Adrenal gland (tissue), 12 donors: ENCODE data around the gene DIPK2A. TPM values are rescaled to one million over a fixed set of nuclear protein-coding genes. Genes with fewer than 3 reads are reported as not detected.

Source experiments
- DNase-seq, 7 donors: peaks; one replicate each; pipeline ENCODE4 v3.0.0-alpha.2; 2019 to 2020
- H3K27ac ChIP-seq, 5 donors: fragments of 200-600 bp; sonication (generic) in 4 of 5; 1 replicate in 3 of 5; 2 replicates in 2 of 5; pipeline versions ENCODE4 v1.5.1 to v1.8.0; 2016 to 2020; ENCODE audit warnings: mild to moderate bottlenecking in 1 of 5
- H3K27me3 ChIP-seq: fragments of 200-600 bp; 2 replicates; pipeline ENCODE4 v1.8.0; 2021
- H3K36me3 ChIP-seq, 2 donors: fragments of 200-600 bp; replicated peaks in 1 of 2; 1 replicate in 1 of 2; 2 replicates in 1 of 2; pipeline versions ENCODE4 v1.5.1 to v1.8.0; 2018 to 2022
- H3K4me1 ChIP-seq, 2 donors: fragments of 200-600 bp; replicated peaks in 1 of 2; 1 replicate in 1 of 2; 2 replicates in 1 of 2; pipeline versions ENCODE4 v1.5.1 to v1.8.0; 2018 to 2021
- H3K4me3 ChIP-seq, 4 donors: fragments of 200-600 bp; sonication (generic) in 3 of 4; one replicate each; pipeline ENCODE4 v1.5.1; 2016 to 2018
- H3K9me3 ChIP-seq, 3 donors: fragments of 200-600 bp; sonication (generic) in 1 of 3; replicated peaks in 1 of 3; 1 replicate in 2 of 3; 2 replicates in 1 of 3; pipeline versions ENCODE4 v1.5.1 to v1.8.0; 2016 to 2021
- POLR2A ChIP-seq, 2 donors: fragments of 450-650 bp; IDR thresholded peaks; one replicate each; pipeline ENCODE4 v1.6.1; 2017; ENCODE audit warnings: antibody characterized with exemption in 2 of 2, mild to moderate bottlenecking in 2 of 2, moderate library complexity in 1 of 2
- WGBS, 4 donors: extraction: QIAGEN DNeasy Blood & Tissue Kit in 2 of 4; methylation state at CpG; one replicate each; pipeline versions ENCODE4 v1.1.5 to v1.1.7; 2013 to 2017; 5-methylcytosine and 5-hydroxymethylcytosine counted together
- intact Hi-C, 2 donors: fragments of 100-400 bp; cut with DNase I; formaldehyde crosslinking; loops; one replicate each; pipeline versions ENCODE4 v1.14.1 to v1.15.0; 2022 to 2023
- polyA plus RNA-seq, 3 donors: library from polyadenylated mRNA; stranded (reverse); fragments of 200-250 nt in 2 of 3; fragments of 350-450 nt in 1 of 3; fragmentation: Illumina TruSeq in 1 of 3; extraction: RNeasy Lipid Tissue Mini Kit (QIAGEN cat#74804) in 1 of 3; gene quantifications; one replicate each; pipeline ENCODE4 v1.2.3, GENCODE V29; 2013 to 2014
- total RNA-seq, 9 donors: library from RNA; depleted of rRNA in 4 of 9; stranded (reverse); fragments of >200 nt in 4 of 9; fragments of 120-200 nt in 1 of 9; fragmentation: NEBNext Ultra II Directional in 1 of 9; extraction: Animal tissue kit (Norgen Biotek cat#: 25700) in 1 of 9; gene quantifications; one replicate each; pipeline versions ENCODE4 v1.1.0 to v1.2.4, GENCODE V29; 2013 to 2023
- TF ChIP-seq, protein P1 (sequence below), 6 experiments: fragments of 450-650 bp in 4 of 6; fragments of 200-600 bp in 2 of 6; sonication (generic) in 1 of 6; IDR thresholded peaks; 1 replicate in 5 of 6; 2 replicates in 1 of 6; pipeline versions ENCODE4 v1.5.1 to v1.8.0; 2016 to 2021; ENCODE audit warnings: antibody characterized with exemption in 6 of 6, mild to moderate bottlenecking in 2 of 6, moderate library complexity in 1 of 6
- donor health status: healthy with polysubstance abuse.
- donor health status: Bipolar disorder and iron deficiency.
- donor health status: DM: yes; HTN: yes; CAD: no.
- donor health status: DM: no; HTN: no; CAD: no.
- donor health status: DM: no; HTN: no; CAD: no.
- donor health status: DM: yes; HTN: yes; CAD: no.

Gene DIPK2A
- total and polyA plus RNA-seq, 12 donors: 2.5 to 43.7 (median 19.3) TPM

DNA sequence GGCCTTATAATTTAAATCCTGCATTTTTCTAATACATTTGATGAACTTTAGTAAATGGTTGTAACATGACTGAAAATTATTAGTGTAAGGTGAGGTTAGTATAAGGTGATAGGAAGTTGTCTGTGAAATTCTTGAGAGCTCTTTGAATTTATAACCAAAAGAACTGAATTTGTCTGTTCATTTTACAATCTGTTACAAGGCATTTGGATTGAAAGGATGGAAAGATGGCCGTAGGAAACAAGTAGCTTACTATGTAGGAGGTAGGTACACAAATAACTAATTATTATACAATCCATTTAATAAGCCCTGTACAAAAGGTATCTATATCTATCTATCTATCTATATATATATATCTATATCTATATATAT is 6.6 kb downstream of the DIPK2A start:
- Histone ChIP-seq H3K27me3 (no peaks in the 10 kb centered on the region), H3K4me1 (peaks cover 7 to 36% of the 10 kb centered on the region in 2 donors), H3K27ac (no peak overlapping the region), H3K9me3 (no peaks in the 10 kb centered on the region), H3K36me3 (no peaks in the 10 kb centered on the region), H3K4me3 (no peak overlapping the region)
- WGBS, 4 donors: 79 to 91% (median 88%) methylated on average over 1 of the region's 1 CpG
- no peak for DNase-seq
- intact Hi-C loops: no loop called here
- TF ChIP-seq, protein P1, sequence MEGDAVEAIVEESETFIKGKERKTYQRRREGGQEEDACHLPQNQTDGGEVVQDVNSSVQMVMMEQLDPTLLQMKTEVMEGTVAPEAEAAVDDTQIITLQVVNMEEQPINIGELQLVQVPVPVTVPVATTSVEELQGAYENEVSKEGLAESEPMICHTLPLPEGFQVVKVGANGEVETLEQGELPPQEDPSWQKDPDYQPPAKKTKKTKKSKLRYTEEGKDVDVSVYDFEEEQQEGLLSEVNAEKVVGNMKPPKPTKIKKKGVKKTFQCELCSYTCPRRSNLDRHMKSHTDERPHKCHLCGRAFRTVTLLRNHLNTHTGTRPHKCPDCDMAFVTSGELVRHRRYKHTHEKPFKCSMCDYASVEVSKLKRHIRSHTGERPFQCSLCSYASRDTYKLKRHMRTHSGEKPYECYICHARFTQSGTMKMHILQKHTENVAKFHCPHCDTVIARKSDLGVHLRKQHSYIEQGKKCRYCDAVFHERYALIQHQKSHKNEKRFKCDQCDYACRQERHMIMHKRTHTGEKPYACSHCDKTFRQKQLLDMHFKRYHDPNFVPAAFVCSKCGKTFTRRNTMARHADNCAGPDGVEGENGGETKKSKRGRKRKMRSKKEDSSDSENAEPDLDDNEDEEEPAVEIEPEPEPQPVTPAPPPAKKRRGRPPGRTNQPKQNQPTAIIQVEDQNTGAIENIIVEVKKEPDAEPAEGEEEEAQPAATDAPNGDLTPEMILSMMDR (IDR thresholded peaks at IDR 0.05): no peak
- no peak for TF ChIP-seq POLR2A (IDR thresholded peaks at IDR 0.05)

DNA sequence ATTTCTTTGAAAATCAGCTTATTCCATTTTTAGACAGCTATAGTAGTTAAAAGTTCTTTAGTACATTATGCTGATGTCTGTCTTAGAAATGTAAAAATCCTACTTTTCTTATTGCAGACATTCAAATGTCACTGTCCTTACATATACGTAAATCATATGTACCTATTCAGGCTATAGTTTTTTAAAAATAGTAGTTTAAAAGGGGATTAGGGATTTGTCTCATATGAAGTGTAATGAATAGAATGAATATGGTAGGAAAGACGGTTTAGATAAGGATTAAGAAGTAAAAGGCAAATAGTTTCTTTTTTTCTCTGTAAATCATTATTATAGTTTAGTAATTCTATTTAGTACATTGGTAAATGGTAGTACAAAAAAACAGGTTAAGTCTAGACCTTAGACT is 7.4 kb downstream of the DIPK2A start:
- Histone ChIP-seq H3K9me3 (no peaks in the 10 kb centered on the region), H3K27me3 (no peaks in the 10 kb centered on the region), H3K4me1 (peaks cover 7 to 34% of the 10 kb centered on the region in 2 donors), H3K4me3 (no peak overlapping the region), H3K27ac (no peak overlapping the region), H3K36me3 (no peaks in the 10 kb centered on the region)
- intact Hi-C loops: no loop called here
- no peak for DNase-seq
- 91 to 97% (median 94%) methylated on average over 2 of the region's 2 CpGs for WGBS, 4 donors
- TF ChIP-seq, protein P1 (IDR thresholded peaks at IDR 0.05): no peak
- no peak for TF ChIP-seq POLR2A (IDR thresholded peaks at IDR 0.05)

DNA sequence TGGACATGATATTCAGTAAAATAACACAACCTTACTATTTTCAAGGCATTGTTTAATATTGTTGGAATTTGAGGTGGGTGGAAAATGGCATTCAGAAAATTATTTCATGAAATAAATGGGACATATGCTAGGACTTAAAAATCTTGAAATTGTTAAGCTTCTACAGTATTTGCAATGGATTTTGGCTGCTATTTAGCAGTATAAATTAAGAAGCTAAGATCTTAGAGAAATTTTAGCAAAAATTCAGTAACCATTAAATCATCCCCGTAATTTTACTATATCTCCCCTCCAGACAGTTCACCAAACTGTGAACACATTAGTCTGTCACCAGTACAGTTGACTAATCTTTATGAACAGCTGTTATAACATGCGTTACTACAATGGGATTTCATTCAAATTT is 8.2 kb downstream of the DIPK2A start:
- H3K36me3 ChIP-seq: no peaks in the 10 kb centered on the region

DNA sequence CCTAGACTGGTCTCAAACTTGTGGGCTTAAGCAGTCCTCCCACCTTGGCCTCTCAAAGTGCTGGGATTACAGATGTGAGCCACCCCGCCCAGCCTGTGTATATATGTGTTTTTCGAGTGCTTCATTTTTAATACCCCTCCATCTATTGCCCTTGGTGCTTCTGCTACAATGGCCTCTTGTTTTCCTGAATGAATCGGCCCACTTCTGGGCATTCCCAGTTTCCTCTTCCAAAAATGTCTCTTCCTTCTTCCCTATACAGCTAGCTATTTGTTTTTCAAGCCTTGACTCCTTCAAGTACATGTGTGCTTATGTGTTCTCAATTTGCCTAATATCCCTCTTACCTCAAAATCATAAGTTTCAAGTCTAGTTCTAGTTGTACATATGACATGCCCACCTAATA is 16.7 kb downstream of the DIPK2A start:
- no peak for DNase-seq
- H3K27me3 ChIP-seq: no peaks in the 10 kb centered on the region
- H3K4me1 ChIP-seq: peaks cover 0 to 5% of the 10 kb centered on the region in 2 donors
- H3K36me3 ChIP-seq: no peaks in the 10 kb centered on the region
- no peaks in the 10 kb centered on the region for H3K9me3 ChIP-seq
- intact Hi-C loops: no loop called here
- no peak overlapping the region for H3K4me3 ChIP-seq
- H3K27ac ChIP-seq: no peak overlapping the region
- WGBS, 4 donors: 87 to 93% (median 90%) methylated on average over 3 of the region's 3 CpGs
- TF ChIP-seq, protein P1 (IDR thresholded peaks at IDR 0.05): no peak
- no peak for TF ChIP-seq POLR2A (IDR thresholded peaks at IDR 0.05)

More for the DNA sequence above, 8.2 kb downstream of the DIPK2A start:
- H3K4me3 ChIP-seq: no peak overlapping the region
- no peaks in the 10 kb centered on the region for H3K9me3 ChIP-seq
- H3K27me3 ChIP-seq: no peaks in the 10 kb centered on the region
- WGBS, 4 donors: 76 to 87% (median 86%) methylated on average over 2 of the region's 2 CpGs
- peaks cover 0 to 30% of the 10 kb centered on the region in 2 donors for H3K4me1 ChIP-seq
- DNase-seq: no peak
- intact Hi-C loops: no loop called here
- H3K27ac ChIP-seq: no peak overlapping the region
- TF ChIP-seq, protein P1 (IDR thresholded peaks at IDR 0.05): no peak
- no peak for TF ChIP-seq POLR2A (IDR thresholded peaks at IDR 0.05)
